HEK293 (cell line): ENCODE measurements around the gene PCYT1A.

Experiments used
- CTCF ChIA-PET: fragments of 350-600 bp; formaldehyde crosslinking; extraction: SDS; loops from one replicate; lab custom pipeline; 2021; ENCODE audit warnings: antibody characterized with exemption; lab: Yijun Ruan, JAX
- POLR2A ChIA-PET: fragments of 300-600 bp; formaldehyde crosslinking; extraction: SDS; loops from one replicate; lab custom pipeline; 2020; ENCODE audit warnings: antibody characterized with exemption, inconsistent platforms; lab: Yijun Ruan, JAX
- H3K27ac ChIP-seq: fragments of 200-500 bp; sonication (Bioruptor generic); 2 replicates; pipeline ENCODE4 v1.5.1; 2014; ENCODE audit warnings: low read depth, low read length, control low read depth, inconsistent platforms; ENCODE audit errors: extremely low read depth
- H3K36me3 ChIP-seq, 2 experiments: fragments of 200-500 bp in 1 of 2; sonication (Bioruptor generic) in 1 of 2; 1 replicate in 1 of 2; 2 replicates in 1 of 2; pipeline ENCODE4 v1.5.1; 2014 to 2017; ENCODE audit warnings: inconsistent platforms in 2 of 2, low read length in 2 of 2; ENCODE audit not compliant: control insufficient read depth in 2 of 2, insufficient read depth in 1 of 2
- H3K4me1 ChIP-seq: fragments of 200-500 bp; sonication (Bioruptor generic); 2 replicates; pipeline ENCODE4 v1.5.1; 2014; ENCODE audit warnings: mild to moderate bottlenecking, low read length, inconsistent platforms; ENCODE audit not compliant: control insufficient read depth, insufficient read depth
- H3K4me3 ChIP-seq: 2 replicates; pipeline ENCODE4 v1.5.1; 2011; ENCODE audit warnings: low read depth, mild to moderate bottlenecking, control low read depth, low read length, moderate library complexity
- H3K9me3 ChIP-seq: fragments of 200-500 bp; sonication (Bioruptor generic); 2 replicates; pipeline ENCODE4 v1.5.1; 2014; ENCODE audit warnings: low read depth, low read length, inconsistent platforms; ENCODE audit not compliant: control insufficient read depth, insufficient read depth
- EGR2 ChIP-seq: fragments of 450-650 bp; formaldehyde crosslinking; IDR thresholded peaks from 2 replicates; pipeline ENCODE4 v1.5.1; 2016; ENCODE audit warnings: low read depth, missing biosample characterization, missing genetic modification characterization
- KLF16 ChIP-seq: fragments of 450-650 bp; formaldehyde crosslinking; IDR thresholded peaks from 2 replicates; pipeline ENCODE4 v1.5.1; 2017; ENCODE audit warnings: missing biosample characterization, missing genetic modification characterization
- ZNF10 ChIP-seq: fragments of 450-650 bp; formaldehyde crosslinking; IDR thresholded peaks from 2 replicates; pipeline ENCODE4 v1.5.1; 2017; ENCODE audit warnings: missing biosample characterization, missing genetic modification characterization
- ZNF184 ChIP-seq: fragments of 450-650 bp; IDR thresholded peaks from 2 replicates; pipeline ENCODE4 v1.5.1; 2018; ENCODE audit warnings: missing biosample characterization, mild to moderate bottlenecking, missing genetic modification characterization
- ZNF423 ChIP-seq: fragments of 450-650 bp; formaldehyde crosslinking; IDR thresholded peaks from 2 replicates; pipeline ENCODE4 v1.5.1; 2016; ENCODE audit warnings: missing biosample characterization, missing genetic modification characterization
- TF ChIP-seq, protein P1 (sequence below): fragments of 450-650 bp; formaldehyde crosslinking; IDR thresholded peaks from 2 replicates; pipeline ENCODE4 v1.5.1; 2016; ENCODE audit warnings: missing biosample characterization, missing genetic modification characterization
- TF ChIP-seq, protein P2 (sequence below): fragments of 450-650 bp; formaldehyde crosslinking; IDR thresholded peaks from 2 replicates; pipeline ENCODE4 v1.5.1; 2016; ENCODE audit warnings: missing biosample characterization, missing genetic modification characterization, borderline replicate concordance
- TF ChIP-seq, protein P3 (sequence below): fragments of 450-650 bp; formaldehyde crosslinking; IDR thresholded peaks from 2 replicates; pipeline ENCODE4 v1.5.1; 2016; ENCODE audit warnings: missing biosample characterization, missing genetic modification characterization
- TF ChIP-seq, protein P4 (sequence below): fragments of 450-650 bp; formaldehyde crosslinking; IDR thresholded peaks from 2 replicates; pipeline ENCODE4 v1.5.1; 2016; ENCODE audit warnings: missing biosample characterization, missing genetic modification characterization
- TF ChIP-seq, protein P5 (sequence below): fragments of 450-650 bp; formaldehyde crosslinking; optimal IDR thresholded peaks from 2 replicates; pipeline ENCODE3; 2016; ENCODE audit warnings: missing biosample characterization, mild to moderate bottlenecking, missing genetic modification characterization
- TF ChIP-seq, protein P6 (sequence below): fragments of 450-650 bp; formaldehyde crosslinking; IDR thresholded peaks from 2 replicates; pipeline ENCODE4 v1.5.1; 2017; ENCODE audit warnings: missing biosample characterization, missing genetic modification characterization
- TF ChIP-seq, protein P7 (sequence below): fragments of 450-650 bp; formaldehyde crosslinking; IDR thresholded peaks from 2 replicates; pipeline ENCODE4 v1.5.1; 2016; ENCODE audit warnings: missing biosample characterization, missing genetic modification characterization

The PCYT1A gene

DNA sequence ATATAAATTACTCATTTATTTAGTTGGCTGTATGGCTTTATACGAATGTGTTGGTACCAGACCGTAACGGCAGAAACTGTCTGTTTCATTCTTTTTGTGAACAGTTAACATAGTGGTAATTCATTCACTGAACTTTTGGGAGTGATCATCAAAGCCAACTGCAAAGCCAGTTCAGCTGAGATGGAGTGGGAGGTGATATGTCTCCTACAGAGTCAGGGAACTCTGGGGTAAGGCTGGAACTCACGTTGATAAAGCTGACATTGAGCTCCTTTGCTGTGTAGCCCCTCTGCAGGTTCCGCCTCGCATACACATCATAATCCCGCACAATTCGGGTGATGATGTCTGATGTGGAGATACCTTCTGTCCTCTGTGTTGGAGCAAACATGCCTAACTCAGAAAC, 45.8 kb downstream of the PCYT1A start (continued):
- TF ChIP-seq ZNF184 (tag by site-specific recombination) = no peak

DNA sequence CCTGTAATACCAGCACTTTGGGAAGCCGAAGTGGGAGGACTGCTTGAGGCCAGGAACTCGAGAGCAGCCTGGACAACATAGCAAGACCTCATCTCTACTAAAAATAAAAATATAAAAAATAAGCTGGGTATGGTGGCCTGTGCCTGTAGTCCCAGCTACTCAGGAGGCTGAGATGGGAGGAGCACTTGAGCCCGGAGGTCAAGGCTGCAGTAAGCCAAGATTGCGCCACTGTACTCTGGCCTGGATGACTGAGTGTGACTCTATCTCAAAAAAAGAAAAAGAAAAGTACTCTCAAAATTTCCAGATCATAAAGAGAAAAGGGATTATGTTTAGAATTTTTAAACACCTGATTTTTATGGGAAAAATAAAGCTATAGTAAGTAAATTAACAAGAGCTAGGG, 47.1 kb downstream of the PCYT1A start:
- Histone ChIP-seq H3K9me3 (no peaks in the 10 kb centered on the region), H3K36me3 (peaks cover 0 to 59% of the 10 kb centered on the region in 2 experiments; a peak in 2 of 3 replicates), H3K4me1 (no peaks in the 10 kb centered on the region), H3K4me3 (no peak overlapping the region), H3K27ac (no peak overlapping the region)
- TF ChIP-seq, protein P1, sequence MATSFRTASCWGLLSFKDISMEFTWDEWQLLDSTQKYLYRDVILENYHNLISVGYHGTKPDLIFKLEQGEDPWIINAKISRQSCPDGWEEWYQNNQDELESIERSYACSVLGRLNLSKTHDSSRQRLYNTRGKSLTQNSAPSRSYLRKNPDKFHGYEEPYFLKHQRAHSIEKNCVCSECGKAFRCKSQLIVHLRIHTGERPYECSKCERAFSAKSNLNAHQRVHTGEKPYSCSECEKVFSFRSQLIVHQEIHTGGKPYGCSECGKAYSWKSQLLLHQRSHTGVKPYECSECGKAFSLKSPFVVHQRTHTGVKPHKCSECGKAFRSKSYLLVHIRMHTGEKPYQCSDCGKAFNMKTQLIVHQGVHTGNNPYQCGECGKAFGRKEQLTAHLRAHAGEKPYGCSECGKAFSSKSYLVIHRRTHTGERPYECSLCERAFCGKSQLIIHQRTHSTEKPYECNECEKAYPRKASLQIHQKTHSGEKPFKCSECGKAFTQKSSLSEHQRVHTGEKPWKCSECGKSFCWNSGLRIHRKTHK (tag by site-specific recombination) = no peak
- TF ChIP-seq, protein P2, sequence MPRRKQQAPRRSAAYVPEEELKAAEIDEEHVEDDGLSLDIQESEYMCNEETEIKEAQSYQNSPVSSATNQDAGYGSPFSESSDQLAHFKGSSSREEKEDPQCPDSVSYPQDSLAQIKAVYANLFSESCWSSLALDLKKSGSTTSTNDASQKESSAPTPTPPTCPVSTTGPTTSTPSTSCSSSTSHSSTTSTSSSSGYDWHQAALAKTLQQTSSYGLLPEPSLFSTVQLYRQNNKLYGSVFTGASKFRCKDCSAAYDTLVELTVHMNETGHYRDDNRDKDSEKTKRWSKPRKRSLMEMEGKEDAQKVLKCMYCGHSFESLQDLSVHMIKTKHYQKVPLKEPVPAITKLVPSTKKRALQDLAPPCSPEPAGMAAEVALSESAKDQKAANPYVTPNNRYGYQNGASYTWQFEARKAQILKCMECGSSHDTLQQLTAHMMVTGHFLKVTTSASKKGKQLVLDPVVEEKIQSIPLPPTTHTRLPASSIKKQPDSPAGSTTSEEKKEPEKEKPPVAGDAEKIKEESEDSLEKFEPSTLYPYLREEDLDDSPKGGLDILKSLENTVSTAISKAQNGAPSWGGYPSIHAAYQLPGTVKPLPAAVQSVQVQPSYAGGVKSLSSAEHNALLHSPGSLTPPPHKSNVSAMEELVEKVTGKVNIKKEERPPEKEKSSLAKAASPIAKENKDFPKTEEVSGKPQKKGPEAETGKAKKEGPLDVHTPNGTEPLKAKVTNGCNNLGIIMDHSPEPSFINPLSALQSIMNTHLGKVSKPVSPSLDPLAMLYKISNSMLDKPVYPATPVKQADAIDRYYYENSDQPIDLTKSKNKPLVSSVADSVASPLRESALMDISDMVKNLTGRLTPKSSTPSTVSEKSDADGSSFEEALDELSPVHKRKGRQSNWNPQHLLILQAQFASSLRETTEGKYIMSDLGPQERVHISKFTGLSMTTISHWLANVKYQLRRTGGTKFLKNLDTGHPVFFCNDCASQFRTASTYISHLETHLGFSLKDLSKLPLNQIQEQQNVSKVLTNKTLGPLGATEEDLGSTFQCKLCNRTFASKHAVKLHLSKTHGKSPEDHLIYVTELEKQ (tag by site-specific recombination) = no peak
- no peak for TF ChIP-seq EGR2 (tag by site-specific recombination)
- POLR2A ChIA-PET = no interaction called here
- CTCF ChIA-PET = no interaction called here

DNA sequence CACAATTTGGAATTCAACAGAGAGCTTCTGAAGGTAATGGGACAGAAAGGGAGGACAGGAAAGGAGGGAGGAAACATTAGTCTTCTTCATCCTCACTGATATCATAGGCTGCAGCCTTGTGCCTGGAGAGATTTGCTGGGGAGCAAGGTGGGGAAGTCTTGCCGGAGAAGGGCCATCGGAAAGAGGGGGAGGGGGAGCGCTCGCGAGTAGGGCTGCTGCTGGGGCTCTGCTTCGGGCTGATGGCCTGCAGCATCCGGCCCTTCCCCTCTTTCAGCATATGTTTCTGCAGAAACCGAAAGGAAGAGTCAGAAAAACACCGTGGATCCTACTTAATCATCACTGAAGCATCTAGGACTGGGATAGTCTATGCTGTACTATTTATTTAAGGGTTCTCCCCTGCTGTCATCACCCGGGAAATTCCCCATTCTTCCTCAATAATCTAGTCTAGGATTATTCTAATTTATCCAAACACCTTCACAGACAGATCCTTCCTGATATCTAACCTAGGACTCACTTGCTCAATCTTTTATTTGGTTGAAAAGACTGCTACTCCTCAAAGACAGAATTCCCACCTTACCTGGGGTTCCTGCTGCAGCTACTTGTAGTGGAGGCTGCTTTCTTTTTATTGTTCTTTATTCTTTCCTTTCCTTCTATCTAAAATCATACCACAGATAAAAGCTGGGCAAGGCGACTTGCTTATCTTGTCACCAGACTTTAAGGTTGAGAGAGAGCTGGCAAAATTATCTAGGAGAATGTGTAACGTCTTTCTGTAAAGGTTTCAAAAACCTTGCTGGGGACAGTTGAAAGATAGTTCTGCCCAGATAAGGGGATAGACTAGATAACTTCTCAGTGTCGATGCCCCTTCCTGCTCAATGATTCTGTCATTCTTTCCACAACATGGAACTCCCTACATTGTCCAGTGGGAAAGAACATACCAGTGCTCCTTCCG, 48.6 kb downstream of the PCYT1A start:
- POLR2A ChIA-PET = no interaction called here
- Histone ChIP-seq H3K27ac (no peak overlapping the region), H3K4me3 (no peak overlapping the region), H3K9me3 (no peaks in the 10 kb centered on the region), H3K36me3 (peaks cover 0 to 56% of the 10 kb centered on the region in 2 experiments; a peak in 2 of 3 replicates), H3K4me1 (no peaks in the 10 kb centered on the region)
- no peak for TF ChIP-seq ZNF423
- TF ChIP-seq, protein P3, sequence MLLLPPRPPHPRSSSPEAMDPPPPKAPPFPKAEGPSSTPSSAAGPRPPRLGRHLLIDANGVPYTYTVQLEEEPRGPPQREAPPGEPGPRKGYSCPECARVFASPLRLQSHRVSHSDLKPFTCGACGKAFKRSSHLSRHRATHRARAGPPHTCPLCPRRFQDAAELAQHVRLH (tag by site-specific recombination) = no peak
- TF ChIP-seq, protein P4, sequence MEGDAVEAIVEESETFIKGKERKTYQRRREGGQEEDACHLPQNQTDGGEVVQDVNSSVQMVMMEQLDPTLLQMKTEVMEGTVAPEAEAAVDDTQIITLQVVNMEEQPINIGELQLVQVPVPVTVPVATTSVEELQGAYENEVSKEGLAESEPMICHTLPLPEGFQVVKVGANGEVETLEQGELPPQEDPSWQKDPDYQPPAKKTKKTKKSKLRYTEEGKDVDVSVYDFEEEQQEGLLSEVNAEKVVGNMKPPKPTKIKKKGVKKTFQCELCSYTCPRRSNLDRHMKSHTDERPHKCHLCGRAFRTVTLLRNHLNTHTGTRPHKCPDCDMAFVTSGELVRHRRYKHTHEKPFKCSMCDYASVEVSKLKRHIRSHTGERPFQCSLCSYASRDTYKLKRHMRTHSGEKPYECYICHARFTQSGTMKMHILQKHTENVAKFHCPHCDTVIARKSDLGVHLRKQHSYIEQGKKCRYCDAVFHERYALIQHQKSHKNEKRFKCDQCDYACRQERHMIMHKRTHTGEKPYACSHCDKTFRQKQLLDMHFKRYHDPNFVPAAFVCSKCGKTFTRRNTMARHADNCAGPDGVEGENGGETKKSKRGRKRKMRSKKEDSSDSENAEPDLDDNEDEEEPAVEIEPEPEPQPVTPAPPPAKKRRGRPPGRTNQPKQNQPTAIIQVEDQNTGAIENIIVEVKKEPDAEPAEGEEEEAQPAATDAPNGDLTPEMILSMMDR = no peak
- CTCF ChIA-PET = no interaction called here

DNA sequence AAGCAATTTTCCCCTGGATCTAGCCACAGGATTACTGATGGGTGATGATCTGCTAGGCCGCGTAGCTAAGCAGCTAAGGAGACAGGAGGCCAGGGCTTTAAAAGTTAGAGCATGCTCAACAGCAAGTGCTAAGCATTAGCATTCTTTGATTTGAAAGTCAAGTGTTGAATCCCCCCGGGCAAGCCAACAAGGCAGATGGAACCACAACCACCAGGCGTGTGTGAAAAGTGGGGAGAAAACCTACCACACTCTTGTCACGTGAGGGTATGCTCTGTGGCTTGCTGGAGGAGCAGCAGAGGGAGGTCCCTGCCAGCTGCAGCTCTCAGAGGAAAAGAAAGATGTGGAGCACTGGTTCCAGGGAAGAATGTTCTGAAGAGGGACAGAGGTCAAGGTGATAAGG, 50.3 kb downstream of the PCYT1A start:
- no peaks in the 10 kb centered on the region for H3K4me1 ChIP-seq
- peaks cover 0 to 49% of the 10 kb centered on the region in 2 experiments; a peak in 2 of 3 replicates for H3K36me3 ChIP-seq
- no peak overlapping the region for H3K27ac ChIP-seq
- H3K9me3 ChIP-seq = no peaks in the 10 kb centered on the region
- ChIA-PET CTCF (no interaction called here), POLR2A (no interaction called here)
- H3K4me3 ChIP-seq = no peak overlapping the region
- TF ChIP-seq KLF16 (tag by site-specific recombination) = no peak
- TF ChIP-seq, protein P5, sequence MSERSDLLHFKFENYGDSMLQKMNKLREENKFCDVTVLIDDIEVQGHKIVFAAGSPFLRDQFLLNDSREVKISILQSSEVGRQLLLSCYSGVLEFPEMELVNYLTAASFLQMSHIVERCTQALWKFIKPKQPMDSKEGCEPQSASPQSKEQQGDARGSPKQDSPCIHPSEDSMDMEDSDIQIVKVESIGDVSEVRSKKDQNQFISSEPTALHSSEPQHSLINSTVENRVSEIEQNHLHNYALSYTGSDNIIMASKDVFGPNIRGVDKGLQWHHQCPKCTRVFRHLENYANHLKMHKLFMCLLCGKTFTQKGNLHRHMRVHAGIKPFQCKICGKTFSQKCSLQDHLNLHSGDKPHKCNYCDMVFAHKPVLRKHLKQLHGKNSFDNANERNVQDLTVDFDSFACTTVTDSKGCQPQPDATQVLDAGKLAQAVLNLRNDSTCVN = no peak
- TF ChIP-seq, protein P6, sequence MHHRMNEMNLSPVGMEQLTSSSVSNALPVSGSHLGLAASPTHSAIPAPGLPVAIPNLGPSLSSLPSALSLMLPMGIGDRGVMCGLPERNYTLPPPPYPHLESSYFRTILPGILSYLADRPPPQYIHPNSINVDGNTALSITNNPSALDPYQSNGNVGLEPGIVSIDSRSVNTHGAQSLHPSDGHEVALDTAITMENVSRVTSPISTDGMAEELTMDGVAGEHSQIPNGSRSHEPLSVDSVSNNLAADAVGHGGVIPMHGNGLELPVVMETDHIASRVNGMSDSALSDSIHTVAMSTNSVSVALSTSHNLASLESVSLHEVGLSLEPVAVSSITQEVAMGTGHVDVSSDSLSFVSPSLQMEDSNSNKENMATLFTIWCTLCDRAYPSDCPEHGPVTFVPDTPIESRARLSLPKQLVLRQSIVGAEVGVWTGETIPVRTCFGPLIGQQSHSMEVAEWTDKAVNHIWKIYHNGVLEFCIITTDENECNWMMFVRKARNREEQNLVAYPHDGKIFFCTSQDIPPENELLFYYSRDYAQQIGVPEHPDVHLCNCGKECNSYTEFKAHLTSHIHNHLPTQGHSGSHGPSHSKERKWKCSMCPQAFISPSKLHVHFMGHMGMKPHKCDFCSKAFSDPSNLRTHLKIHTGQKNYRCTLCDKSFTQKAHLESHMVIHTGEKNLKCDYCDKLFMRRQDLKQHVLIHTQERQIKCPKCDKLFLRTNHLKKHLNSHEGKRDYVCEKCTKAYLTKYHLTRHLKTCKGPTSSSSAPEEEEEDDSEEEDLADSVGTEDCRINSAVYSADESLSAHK (tag by site-specific recombination) = no peak
- TF ChIP-seq, protein P7, sequence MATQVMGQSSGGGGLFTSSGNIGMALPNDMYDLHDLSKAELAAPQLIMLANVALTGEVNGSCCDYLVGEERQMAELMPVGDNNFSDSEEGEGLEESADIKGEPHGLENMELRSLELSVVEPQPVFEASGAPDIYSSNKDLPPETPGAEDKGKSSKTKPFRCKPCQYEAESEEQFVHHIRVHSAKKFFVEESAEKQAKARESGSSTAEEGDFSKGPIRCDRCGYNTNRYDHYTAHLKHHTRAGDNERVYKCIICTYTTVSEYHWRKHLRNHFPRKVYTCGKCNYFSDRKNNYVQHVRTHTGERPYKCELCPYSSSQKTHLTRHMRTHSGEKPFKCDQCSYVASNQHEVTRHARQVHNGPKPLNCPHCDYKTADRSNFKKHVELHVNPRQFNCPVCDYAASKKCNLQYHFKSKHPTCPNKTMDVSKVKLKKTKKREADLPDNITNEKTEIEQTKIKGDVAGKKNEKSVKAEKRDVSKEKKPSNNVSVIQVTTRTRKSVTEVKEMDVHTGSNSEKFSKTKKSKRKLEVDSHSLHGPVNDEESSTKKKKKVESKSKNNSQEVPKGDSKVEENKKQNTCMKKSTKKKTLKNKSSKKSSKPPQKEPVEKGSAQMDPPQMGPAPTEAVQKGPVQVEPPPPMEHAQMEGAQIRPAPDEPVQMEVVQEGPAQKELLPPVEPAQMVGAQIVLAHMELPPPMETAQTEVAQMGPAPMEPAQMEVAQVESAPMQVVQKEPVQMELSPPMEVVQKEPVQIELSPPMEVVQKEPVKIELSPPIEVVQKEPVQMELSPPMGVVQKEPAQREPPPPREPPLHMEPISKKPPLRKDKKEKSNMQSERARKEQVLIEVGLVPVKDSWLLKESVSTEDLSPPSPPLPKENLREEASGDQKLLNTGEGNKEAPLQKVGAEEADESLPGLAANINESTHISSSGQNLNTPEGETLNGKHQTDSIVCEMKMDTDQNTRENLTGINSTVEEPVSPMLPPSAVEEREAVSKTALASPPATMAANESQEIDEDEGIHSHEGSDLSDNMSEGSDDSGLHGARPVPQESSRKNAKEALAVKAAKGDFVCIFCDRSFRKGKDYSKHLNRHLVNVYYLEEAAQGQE (tag by site-specific recombination) = no peak
- no peak for TF ChIP-seq ZNF10 (tag by site-specific recombination)
